AG04449 (cell line): ENCODE measurements around the gene ZFAND5.

ENCODE experiments used
- CTCF ChIA-PET: fragments of 350-600 bp; formaldehyde crosslinking; extraction: SDS; loops from one replicate; lab custom pipeline; 2021; ENCODE audit warnings: antibody characterized with exemption; lab: Yijun Ruan, JAX
- POLR2A ChIA-PET: fragments of 400-600, 350-600 bp; formaldehyde crosslinking; extraction: SDS; loops from one replicate; lab custom pipeline; 2020; ENCODE audit warnings: antibody characterized with exemption, inconsistent platforms; lab: Yijun Ruan, JAX
- DNase-seq: peaks from one replicate; pipeline ENCODE4 v3.0.0-alpha.2; 2010; ENCODE audit warnings: low read depth, low spot score
- H3K4me3 ChIP-seq: 2 replicates; pipeline ENCODE4 v1.5.1; 2011; ENCODE audit warnings: low read depth, mild to moderate bottlenecking, control low read depth, low read length
- TF ChIP-seq, protein P1 (sequence below): IDR thresholded peaks from one replicate; pipeline ENCODE4 v1.5.1; 2011; ENCODE audit warnings: mild to moderate bottlenecking, moderate library complexity, low read length, control low read depth, inconsistent platforms; ENCODE audit not compliant: insufficient read depth; ENCODE audit errors: missing control alignments

The ZFAND5 gene

DNA sequence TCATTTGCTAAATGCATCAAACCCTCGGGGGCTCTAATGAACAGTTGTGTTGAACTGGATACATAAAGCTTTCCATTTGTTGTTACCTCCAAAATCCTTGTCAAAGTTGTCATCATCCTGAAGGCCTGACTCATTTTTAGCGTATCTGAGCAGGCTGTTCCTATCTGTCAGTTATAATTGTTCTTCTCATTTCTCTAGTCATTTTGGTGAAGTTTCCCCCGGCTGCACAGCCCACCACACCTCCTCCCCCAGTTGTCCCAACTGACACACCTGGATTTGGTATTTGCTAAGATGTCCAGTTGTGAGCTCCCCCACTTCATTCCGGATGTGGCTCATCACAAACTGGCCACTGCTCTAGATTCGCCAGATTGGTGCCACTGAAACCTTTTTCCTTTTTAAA is 27.7 kb downstream of the ZFAND5 start:
- TF ChIP-seq, protein P1, sequence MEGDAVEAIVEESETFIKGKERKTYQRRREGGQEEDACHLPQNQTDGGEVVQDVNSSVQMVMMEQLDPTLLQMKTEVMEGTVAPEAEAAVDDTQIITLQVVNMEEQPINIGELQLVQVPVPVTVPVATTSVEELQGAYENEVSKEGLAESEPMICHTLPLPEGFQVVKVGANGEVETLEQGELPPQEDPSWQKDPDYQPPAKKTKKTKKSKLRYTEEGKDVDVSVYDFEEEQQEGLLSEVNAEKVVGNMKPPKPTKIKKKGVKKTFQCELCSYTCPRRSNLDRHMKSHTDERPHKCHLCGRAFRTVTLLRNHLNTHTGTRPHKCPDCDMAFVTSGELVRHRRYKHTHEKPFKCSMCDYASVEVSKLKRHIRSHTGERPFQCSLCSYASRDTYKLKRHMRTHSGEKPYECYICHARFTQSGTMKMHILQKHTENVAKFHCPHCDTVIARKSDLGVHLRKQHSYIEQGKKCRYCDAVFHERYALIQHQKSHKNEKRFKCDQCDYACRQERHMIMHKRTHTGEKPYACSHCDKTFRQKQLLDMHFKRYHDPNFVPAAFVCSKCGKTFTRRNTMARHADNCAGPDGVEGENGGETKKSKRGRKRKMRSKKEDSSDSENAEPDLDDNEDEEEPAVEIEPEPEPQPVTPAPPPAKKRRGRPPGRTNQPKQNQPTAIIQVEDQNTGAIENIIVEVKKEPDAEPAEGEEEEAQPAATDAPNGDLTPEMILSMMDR: no peak
- no peak for DNase-seq
- POLR2A ChIA-PET: no interaction called here
- CTCF ChIA-PET: no interaction called here
- no peak overlapping the region for H3K4me3 ChIP-seq

DNA sequence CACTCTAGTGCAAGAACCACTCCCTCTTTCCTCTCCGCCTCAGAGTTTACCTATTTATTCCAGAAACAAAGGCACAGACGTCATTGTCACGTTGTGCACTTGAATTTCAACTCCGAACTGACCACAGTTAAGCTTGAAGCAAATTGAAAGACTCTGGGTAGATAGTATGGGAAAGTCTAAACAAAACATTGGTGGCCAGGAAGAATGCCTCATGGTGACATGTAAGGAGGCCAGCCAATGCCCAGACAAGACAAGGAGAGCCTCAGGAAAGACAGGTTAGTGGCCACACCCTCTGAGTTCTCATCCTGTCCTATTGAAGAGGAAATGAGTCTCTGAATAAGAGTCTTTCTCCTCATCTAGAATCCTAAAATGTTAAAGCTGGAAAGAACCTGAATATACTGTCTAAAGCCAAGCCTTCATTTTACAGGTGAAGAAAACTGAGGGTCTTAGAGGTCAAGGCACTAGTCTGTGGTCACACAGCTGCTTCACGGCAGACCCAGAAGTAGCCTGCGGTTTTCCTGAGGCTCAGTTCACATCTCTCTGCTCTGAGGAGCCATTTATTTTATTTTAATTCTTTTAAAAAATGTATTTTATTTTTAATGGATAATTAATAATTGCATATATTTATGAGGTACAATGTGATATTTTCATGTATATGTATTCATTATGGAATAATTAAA is 30.2 kb downstream of the ZFAND5 start:
- ChIA-PET CTCF (no interaction called here), POLR2A (no interaction called here)
- H3K4me3 ChIP-seq: no peak overlapping the region
- TF ChIP-seq, protein P1: no peak
- DNase-seq: no peak

DNA sequence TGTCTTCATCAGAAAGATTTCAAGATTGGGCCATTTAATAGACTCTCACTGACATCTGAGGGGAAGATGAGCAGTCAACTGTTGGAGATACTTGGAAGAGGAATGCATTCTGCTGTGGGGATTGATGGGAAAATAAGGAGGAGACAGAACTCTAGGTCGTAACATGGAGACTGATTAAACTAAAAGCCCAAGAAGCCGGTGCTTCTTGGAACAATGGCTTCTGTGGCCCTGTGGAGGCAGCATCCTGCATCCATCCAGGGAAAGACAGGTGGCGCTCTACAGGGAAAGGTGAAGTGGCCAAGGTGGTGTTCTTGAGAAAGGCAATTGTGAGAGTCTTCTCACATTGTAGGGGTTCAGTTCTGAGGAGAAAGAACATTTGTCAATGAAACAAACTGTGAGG is 31.3 kb downstream of the ZFAND5 start:
- no peak overlapping the region for H3K4me3 ChIP-seq
- ChIA-PET CTCF (no interaction called here), POLR2A (interaction anchor here (0.8 kb wide), 1 partner anchor 32 kb away, joined by 3 read pairs; the partner anchor contains the start of gene ZFAND5)
- TF ChIP-seq, protein P1: no peak
- no peak for DNase-seq

DNA sequence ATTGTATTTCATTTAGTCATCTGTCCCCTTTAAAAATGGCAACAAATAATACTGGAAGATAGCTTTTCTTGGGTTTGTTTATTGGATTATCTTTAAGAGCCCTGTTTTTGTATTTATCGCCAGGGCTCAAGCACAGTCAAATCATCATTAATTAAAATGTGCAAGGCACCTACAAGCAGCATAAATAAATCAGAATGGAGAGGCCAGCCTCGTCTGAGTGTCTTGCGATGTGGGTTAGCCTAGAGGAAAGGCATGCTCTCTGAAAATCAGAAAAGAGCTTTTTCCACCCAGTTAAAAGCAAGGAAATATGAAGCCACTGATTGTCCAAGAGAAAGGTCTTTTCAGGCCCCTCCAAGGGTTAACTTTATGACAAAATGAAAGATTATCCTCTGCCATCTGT is 31.8 kb downstream of the ZFAND5 start:
- TF ChIP-seq, protein P1: no peak
- no peak for DNase-seq
- CTCF ChIA-PET: no interaction called here
- POLR2A ChIA-PET: interaction anchor here (0.8 kb wide), 1 partner anchor 32 kb away, joined by 3 read pairs; the partner anchor contains the start of gene ZFAND5
- no peak overlapping the region for H3K4me3 ChIP-seq

DNA sequence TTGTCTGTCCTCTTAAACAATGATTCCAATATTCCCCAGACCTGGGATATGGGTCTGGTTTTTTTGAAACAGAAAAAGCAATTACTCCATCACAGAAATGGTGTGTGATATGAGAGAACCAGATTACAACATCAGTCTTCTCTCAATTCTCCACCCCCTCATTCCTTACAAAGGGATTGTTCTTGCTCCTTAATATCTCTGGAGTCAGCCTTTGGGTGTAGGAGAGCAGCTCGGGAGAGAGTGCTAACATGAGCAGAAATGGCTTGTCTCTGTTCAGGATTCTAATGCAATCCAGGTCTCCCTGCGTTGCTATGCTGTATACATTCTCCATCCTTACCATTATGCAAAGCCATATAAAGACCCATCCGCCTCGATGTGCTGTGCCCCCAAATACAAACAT is 32.7 kb downstream of the ZFAND5 start:
- TF ChIP-seq, protein P1: no peak
- POLR2A ChIA-PET: no interaction called here
- CTCF ChIA-PET: no interaction called here
- no peak for DNase-seq
- H3K4me3 ChIP-seq: no peak overlapping the region

DNA sequence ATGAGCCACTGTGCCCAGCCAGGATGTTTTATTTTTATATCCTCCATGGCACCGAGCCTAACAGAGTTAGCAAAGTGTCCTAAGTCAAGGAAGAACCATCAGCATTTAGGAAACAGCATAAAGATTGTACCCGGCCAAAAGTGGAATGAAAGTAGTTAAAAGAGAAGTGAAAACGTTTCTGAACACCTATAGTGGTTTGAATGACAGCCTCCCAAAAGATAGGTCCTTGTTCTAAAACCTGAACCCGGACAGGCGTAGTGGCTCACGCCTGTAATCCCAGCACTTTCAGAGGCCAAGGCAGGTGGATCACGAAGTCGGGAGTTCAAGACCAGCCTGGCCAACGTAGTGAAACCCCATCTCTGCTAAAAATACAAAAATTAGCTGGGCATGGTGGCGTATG is 37.4 kb downstream of the ZFAND5 start:
- no peak for DNase-seq
- TF ChIP-seq, protein P1: no peak
- CTCF ChIA-PET: no interaction called here
- POLR2A ChIA-PET: no interaction called here
- no peak overlapping the region for H3K4me3 ChIP-seq
